HG02759 (cell line): ENCODE measurements around the gene ABCF3.

Experiments used
- ATAC-seq: cut with Tn5 transposase; IDR thresholded peaks from one replicate; pipeline ENCODE4 v1.9.1; 2021; ENCODE audit warnings: mild to moderate bottlenecking, moderate library complexity; ENCODE audit not compliant: unreplicated experiment

The ABCF3 gene

DNA sequence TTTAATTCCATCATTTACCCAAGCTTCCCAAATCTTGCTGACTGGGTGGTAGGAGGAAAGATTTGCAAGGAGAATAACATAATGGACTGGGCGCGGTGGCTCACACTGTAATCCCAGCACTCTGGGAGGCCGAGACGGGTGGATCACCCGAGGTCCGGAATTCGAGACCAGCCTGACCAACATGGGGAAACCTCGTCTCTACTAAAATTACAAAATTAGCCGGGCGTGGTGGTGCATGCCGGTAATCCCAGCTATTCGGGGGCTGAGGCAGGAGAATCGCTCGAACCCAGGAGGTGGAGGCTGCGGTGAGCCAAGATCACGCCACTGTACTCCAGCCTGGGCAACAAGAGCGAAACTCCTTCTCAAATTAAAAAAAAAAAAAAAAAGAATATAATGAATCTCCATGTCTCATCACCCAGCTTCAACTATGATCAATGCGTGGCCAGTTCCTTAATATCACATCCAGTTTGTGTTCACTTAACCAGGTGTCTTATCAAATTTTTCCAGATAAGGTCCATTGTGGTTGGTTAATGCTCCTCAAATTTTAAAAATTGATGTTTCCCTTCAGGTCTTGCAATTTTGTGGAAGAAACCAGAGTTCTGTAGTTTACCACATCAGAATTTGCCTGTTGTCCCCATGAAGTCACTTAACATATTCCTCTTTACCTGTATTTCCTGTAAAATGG, 1.3 kb upstream of the ABCF3 start:
- ATAC-seq, result no peak

DNA sequence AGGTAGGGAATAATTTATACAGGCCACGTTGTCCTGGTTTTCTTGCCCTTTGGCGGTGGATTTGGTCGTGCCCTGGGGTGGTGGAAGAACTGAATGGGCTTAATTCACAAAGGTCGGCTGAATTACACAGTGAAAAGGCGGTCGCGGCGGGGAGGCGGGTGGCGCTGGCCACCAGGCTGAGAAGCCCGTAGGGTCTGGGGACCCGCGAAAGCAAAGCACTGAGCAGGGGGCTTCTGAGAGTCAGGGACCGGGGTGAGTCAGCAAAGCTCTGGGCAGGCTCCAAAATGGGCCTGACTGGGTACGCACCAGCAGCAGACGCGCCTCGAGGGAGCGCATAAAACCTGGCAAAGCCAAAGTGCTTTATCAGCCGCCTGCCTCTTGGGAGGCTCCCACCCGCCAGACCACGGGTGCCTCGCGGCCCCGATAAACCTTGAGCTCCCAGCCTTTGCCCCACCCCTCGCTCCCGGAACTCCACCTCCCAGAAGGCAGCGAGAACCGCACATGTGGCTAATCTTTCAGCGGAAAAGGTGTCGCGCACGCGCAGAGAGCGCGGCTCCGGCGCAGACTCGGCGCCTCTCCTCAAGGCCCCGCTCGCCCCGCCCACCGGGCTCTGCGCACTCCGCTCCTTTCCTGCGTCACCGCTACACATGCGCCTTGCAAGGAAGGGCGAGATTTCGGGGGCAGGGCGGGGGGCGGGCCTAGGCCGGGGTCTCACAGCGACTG, 377 bp upstream of the ABCF3 start:
- ATAC-seq, result peak; percentile 96

DNA sequence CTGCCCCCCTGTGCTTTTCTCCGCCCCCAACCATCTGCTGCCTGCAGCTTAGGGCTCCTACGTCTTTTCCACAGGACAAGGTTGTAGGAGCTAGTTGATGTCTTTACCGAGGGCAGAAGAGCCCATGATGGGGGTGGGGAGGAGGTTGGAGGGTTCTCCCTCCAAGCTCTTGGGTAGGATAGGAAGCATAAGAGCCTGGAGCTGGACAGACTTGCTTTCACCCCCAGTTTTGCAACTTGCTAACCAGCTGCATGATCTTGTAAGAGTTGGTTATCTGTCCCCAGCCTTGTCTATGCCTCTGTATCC, 856 bp downstream of the ABCF3 start:
- ATAC-seq, result no peak

DNA sequence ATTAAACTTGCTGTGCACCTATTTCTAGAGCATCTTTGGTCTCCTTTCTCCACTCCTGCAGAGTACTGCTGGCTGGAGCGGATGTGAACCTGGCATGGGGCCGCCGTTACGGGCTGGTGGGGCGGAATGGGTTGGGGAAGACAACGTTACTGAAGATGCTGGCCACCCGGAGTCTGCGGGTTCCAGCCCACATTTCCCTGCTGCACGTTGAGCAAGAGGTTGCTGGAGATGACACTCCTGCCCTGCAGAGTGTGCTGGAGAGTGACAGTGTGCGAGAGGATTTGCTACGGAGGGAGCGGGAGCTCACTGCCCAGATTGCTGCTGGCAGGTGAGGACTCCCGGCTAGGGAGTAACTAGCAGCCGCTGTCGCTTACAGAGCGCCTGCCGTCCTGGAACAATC, 2.1 kb downstream of the ABCF3 start:
- ATAC-seq, result no peak

DNA sequence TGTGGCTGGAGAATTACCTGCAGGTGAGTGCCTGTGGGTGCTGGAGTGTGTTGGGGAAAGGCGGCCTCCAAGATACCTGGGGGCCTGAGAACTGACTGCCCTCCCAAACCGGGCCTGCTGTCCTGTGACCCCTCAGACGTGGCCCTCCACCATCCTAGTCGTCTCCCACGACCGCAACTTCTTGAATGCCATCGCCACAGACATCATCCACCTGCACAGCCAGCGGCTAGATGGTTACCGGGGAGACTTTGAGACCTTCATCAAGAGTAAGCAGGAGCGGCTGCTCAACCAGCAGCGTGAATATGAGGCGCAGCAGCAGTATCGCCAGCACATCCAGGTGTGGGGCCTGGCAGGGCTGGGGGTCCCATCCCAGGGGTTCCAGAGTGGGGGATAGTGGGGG, 3.4 kb downstream of the ABCF3 start:
- no peak for ATAC-seq

DNA sequence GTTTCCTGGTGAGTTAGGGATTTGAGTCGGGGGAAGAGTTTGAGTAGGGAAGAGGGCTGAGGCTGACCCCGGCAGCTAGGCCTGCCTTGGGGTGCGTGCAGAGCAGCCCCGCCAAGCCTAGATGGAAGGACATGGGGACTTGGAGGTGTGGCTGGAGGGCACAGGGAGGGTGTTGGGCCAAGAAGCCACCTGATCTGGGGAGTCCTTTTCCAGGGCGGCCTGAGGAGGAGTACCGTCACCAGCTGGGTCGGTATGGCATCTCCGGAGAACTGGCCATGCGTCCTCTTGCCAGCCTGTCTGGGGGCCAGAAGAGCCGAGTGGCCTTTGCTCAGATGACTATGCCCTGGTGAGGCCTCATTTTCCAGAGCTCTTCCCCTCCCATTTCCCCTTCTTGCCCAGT, 6.9 kb downstream of the ABCF3 start:
- no peak for ATAC-seq

DNA sequence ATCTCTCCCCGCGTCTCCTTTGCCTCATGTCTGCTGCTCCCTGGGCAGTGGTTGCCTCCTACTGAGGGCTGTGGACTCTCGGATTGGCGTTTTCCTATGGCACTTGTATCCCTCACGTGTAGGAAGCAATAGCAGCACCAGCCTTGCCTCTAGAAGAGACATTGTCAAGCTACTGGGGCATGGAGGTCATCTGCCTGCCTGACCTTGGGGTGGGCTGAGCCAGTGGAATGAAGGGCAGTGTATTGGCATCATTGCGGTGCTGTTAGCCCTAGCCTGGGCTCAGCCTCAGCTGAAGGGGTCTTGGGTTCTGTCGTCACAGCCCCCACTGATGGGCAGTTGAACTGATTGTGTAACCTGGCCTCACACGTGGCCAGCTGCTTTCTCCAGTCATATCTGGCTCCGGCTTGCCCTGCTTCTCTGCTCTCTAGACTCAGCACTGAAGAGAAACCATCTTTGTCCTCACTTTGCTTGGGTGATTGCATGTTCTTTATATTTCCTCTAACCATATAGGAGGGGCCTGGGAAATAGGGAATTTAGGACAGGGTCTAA, 8.1 kb downstream of the ABCF3 start:
- ATAC-seq, result no peak

DNA sequence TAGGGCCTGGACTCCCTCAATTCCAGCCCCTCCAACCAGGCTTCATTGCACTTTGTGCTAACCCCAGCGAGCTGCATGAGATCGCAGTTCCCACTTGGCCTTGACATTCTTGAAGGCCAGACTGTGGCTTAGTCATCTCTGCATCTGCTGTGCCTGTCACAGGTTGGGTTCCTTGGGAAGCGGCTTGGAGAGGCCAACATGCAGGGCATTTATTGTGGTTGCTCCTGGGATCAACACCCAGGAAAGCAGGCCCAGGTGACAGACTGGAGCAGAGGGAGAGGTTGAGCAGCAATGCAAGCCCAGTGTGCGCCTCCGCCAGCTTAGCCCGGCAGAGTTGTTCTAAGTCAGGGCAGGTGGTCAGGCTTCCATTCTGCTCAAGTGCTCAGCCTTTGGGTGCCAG, 10.5 kb downstream of the ABCF3 start:
- no peak for ATAC-seq

DNA sequence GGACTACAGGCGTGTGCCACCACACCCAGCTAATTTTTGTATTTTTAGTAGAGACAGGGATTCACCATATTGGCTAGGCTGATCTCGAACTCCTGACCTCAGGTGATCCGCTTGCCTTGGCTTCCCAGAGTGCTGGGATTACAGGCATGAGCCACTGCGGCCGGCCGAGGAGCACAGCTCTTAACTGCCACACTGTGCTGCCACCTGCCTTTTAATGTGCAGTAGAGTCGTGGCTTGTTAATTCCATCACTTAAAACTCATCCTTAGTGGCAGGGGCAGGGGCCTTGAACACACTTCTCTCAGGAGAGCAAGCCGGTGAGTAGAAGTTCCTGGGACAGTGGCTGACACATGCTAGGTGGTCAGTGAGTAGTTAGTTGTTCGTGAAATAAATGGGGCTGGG, 12.5 kb downstream of the ABCF3 start:
- ATAC-seq, result no peak

DNA sequence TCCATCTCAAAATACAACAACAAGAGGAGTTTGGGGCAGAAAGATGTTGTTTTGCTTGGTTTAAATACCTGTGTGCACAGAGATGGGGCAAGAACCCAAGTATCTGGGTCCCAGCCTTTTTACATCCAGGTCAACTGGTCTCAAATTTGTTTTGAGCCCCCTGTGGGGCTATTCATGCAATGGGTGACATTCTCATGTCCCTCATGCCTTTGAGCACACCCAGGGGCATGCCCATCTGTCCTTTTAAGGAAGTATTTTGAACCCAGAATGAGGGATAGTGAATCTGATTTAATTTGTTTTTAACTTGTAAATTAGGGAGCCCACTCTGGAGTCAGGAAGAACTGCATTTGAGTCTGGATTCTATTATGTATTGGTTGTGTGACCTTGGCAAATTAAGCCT, 14.8 kb downstream of the ABCF3 start:
- ATAC-seq, result no peak

DNA sequence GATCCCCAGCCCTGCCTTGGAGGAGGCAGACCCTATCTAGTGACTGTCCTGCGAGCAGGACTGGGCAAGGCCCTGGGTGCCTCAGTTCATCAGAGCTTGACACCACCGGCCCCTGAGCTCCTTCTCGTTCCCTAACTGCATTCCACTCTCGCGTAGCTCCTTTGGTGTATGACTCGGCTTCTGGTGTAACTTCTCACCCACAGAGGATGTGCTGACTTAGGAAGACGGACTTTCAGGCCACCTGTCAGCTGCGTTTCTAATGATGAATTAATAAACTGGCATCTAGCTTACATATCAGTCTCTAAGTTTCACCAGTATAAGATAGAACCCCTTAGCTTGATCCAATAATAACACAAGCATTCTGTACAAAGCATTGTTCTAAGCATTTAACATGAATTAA, 17.5 kb downstream of the ABCF3 start:
- ATAC-seq, result no peak

DNA sequence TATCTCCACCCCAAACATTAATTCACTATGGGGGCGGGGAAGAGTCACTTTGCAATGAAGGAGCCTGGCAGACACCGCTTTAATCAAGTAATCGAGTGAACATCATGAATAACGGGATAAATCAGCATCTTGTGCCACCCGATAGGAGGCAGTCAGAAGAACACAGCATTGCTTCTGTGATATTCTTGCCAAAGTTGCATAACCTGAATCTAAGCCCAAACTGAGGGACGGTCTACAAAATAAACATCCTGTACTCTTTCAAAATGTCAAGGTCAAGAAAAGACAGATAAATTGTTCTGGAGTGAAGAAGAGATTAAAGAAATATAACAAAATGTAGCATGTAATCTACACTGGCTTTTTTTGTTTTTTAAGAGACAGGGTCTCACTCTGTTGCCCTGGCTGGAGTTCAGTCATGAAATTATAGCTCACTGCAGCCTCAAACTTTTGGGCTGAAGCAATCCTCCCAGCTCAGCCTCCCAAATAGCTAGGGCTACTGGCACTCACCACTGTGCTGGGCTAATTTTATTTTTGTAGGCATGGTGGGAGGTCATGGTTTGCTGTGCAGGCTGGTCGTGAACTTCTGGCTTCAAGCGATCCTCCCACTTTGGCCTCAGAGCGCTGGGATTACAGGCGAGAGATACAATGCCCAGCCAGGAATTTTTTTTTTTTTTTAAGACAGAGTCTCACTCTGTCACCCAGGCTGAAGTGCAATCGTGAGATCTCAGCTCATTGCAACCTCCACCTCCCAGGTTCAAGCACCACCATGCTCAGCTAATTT, 23.3 kb downstream of the ABCF3 start:
- no peak for ATAC-seq

DNA sequence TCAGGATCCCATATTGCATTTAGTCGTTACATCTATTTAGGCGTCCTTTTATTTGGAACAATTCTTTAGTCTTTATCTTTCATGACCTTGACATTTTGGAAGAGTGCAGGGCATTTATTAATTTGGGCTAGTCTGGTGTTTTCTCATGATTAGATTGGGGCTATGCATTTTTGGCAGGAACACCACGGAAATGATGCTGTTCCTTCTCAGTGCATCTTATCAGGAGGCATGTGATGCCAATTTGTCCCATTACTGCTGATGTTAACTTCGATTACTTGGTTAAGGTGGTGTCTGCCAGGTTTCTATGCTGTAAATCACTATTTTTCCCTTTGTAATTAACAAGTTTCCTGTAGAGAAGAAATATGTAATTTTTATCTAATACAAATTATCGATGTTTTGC, 25.3 kb downstream of the ABCF3 start:
- ATAC-seq, result no peak

DNA sequence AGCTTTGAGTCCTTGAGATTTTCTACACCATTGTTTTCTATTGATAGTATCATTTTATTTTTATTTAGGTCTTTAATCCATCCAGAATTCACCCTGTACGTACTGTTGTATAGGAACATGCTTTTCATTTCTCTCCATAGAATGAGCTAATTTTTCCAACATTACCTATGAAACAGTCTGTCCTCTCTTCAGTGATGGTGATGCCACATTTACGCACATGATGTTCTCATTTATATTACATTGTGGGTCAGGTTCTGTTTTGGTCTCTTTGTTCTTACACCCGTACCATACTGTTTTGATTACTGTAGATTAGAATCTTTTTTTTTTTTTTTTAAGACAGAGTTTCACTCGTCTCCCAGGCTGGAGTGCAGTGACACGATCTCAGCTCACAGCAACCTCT, 25.7 kb downstream of the ABCF3 start:
- no peak for ATAC-seq

DNA sequence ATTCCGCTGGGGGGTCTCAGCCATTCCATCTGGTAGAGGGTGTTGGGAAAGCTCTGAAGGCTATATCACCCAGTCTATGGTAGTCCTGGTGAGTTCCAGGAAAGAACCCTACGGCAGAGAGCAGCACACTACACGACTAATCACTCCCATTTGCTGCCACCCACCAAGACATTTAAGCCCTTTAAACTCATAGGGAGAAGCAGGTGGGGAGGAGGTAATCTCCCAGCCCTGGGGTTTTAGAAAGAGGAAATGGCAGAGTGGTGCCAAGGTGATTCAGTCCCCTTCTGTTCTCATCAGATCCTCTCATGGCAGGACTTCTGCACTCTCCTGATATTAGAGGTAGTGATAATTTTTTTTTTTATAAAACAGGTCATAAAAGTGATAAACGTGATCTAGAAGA, 32.8 kb downstream of the ABCF3 start:
- ATAC-seq, result no peak

DNA sequence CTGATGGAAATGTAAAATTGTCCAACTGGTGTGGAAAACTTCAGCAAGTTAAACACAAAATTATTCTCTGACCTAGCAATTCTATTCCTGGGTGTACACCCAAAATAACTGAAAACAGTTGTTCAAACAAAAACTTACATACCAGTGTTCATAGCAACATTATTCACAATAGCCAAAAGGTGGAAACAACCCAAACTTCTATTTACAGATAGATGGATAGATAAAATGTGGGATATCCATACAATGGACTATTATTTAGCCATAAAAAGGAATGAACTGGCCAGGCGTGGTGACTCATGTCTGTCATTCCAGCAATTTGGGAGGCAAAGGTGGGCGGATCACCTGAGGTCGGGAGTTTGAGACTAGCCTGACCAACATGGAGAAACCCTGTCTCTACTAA, 36.5 kb downstream of the ABCF3 start:
- ATAC-seq, result no peak

DNA sequence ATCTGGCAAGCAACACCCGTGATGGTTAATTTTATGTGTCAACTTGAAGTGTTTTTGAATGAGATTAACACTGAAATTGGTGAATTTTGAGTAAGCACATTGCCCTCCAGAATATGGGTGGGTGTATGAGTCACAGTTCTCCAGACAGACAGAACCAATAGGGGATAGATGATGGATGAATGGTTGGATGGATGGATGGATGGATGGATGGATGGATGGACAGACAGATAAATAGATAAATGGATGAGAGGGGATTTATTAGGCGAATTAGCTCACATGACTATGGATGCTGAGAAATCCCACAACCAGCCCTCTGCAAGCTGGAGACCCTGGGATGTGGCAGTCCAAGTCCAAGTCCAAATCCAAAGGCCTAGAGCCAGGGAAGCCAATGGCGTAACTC, 37.9 kb downstream of the ABCF3 start:
- ATAC-seq, result no peak

DNA sequence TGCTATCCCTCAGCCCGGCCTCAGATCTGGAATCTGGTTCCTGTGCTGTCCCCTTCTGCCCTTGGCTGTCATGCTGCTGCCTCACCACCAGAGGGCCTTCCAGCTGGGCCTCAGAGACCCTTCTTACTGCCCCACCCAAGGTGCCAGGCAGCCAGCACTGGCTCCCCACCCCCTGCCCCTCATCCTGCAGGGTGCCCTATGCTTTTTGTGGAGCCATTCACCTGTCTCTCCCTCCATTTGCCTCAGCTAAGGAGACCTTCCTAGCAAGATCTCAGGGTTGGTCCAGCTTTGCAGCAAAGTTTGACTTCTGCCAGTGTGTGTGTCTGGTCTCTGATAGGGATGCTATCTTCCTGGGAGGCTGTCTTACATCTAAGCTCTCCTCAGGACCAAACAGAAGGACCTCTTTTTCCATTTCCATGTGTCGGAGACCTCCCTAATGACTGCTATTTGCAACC, 41.5 kb downstream of the ABCF3 start:
- peak; percentile 38 for ATAC-seq

DNA sequence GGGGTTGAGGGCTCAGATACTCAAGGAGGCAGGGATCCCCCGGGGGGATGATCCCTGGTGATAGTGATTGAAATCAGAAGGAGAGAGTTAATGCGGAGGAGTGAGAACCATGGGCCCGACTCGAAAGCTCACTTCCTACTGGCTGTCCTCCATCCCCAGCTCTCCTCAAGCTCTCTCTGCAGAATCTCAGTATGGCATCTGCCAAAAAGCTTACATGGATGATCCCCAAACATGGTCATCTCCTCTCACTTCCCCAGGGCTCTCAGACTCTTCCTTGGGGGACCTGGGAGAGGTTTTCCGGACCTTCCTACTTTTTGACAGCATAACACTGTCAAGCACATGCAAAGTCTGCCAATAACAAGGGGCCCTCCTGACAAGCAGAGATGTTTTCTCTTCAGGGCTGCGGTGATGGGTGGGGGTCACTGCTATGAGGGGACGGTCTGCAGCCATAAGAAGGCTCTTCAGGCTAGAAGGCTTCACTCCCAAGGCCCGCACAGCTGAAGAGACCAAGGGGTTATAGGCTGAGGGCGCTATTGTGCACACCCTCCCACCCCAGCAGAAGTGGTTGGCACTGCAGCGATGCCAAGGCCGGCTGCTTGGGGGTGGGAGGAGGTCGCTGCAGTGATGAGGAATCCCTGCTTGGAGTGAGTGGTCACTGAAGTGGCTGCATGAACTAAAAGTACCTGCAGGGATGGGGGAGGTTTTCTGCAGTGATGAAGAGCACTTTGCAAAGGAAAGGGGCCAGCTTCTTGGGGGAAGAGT, 42.6 kb downstream of the ABCF3 start:
- ATAC-seq, result no peak

DNA sequence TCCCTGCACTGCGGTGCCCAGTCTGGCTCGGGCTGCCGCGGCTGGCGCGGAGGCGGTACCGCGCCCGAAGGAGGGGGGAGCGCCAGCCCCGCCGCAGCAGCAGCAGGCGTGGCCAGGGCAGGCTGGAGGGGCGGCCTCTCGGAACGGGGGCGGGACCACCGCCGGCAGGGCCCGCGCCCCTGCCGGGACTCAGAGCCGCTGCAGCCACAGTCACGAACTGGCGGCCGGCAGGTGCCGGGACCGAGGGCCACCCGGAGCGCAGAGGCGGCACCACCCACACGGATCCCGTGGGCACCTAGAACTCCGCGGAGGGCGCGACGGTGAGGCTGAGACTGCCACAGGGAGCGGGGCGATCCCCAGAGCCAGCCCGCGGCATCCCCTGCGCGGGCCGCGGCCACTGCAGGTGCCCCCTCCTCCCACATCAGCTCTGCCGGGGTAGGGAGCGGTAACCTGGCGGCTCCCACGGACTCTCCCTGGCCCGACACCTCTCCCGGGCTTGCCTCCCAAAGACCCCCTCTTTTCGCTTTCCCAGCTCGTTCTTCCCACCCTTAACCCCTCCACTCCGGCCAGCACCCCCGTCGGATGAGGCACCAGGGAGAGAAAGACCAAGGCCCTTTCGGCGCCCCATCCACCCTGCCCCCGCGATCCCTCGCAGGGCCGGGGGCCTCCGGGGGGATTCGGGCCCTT, 43.5 kb downstream of the ABCF3 start, which contains the start of gene VWA5B2:
Gene VWA5B2 (plus strand): TSS at position 192 of the 687 bp plus-strand sequence. CDS start 944 bp downstream, outside the sequence.
- peak; percentile 85 for ATAC-seq
